ENCODE measurements around the gene CAST.

DNA sequence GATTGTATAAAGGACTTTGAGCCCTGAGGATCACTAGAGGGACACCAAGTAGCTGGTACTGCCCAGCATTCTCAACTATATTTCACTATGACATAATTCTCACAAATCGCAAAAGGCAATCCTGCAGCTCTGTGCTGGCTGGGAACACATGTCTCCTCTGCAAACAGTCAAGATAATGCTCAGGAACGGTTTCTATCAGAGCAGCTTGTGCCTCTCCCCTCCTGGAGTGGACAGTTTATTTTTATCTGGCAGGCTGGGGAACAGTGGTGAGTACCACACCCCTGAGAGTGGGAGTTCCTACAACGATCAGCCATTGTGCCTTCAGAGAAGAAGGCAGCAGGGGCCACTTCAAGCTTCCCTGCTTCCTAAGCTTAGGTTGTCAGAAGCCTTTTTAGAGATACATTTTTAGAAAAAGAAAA is 79.7 kb downstream of the CAST start:
- TF ChIP-seq GATA2 (IDR thresholded peaks at IDR 0.05; ENCODE audit: low read depth, low read length) (no peak), GATA3 (IDR thresholded peaks at IDR 0.05; ENCODE audit: low read depth, low read length) (no peak)

All from SH-SY5Y (cell line).